Keratinocyte (primary cell): ENCODE results near the gene IFFO2.

Source experiments
- CTCF ChIP-seq, 3 experiments: IDR thresholded peaks in 1 of 3; conservative IDR thresholded peaks in 1 of 3; optimal IDR thresholded peaks in 1 of 3; 2 replicates in 2 of 3; 3 replicates in 1 of 3; pipeline versions ENCODE3 to v1.5.1; 2011; ENCODE audit warnings: low read length in 3 of 3, mild to moderate bottlenecking in 3 of 3, moderate library complexity in 2 of 3, control low read depth in 1 of 3, inconsistent platforms in 1 of 3; ENCODE audit not compliant: insufficient read depth in 2 of 3; ENCODE audit errors: extremely low read depth in 1 of 3
- EZH2 ChIP-seq: IDR thresholded peaks from one replicate; pipeline ENCODE4 v1.6.1; 2012; ENCODE audit warnings: inconsistent platforms, mild to moderate bottlenecking, low read length, moderate library complexity

DNA sequence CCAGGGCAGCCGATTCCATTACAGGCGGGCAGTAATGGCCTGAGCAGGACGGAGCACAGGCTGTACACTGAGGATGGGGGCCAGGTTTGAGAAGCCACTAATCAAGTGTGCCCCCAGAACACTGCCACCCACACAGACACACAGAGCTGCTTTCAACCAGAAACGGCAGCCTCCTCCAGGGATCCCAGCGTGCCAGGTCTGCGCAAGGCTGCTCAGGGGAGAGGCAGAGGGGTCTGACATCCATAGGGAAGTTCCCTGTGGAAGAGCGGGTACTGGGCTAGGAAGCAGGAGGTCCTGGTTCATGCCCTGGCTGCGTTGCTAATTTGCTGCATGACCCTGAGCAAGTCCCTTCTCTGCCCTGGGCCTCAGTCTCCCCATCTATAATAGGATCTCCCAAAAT lies 28.1 kb downstream of the IFFO2 start:
- TF ChIP-seq CTCF (optimal IDR thresholded peaks at IDR 0.05 in 1 of 3, IDR thresholded peaks at IDR 0.05 in 1 of 3, conservative IDR thresholded peaks at IDR 0.05 in 1 of 3; ENCODE audit: extremely low read depth in 1 of 3, insufficient read depth in 2 of 3, low read length in 3 of 3) = no peak
- no peak for TF ChIP-seq EZH2
